Pancreas (tissue), 10 donors: ENCODE results near the gene SDK1. TPM values are rescaled to one million over a fixed set of nuclear protein-coding genes. Genes with fewer than 3 reads are reported as not detected.

Source experiments
- ATAC-seq, 4 donors: fragments of 200-7000 bp; cut with Tn5 transposase; one replicate each; pipeline versions ENCODE4 v1.8.0 to v1.9.1; 2020; ENCODE audit warnings: mild to moderate bottlenecking in 4 of 4, moderate library complexity in 4 of 4
- DNase-seq, 6 donors: peaks; one replicate each; pipeline ENCODE4 v3.0.0-alpha.2; 2020
- FAIRE-seq: peaks from 2 replicates; lab custom pipeline; 2012; peaks lifted over from hg19 to GRCh38; lab: Jason Lieb, UNC
- H3K27ac ChIP-seq, 4 donors: fragments of 200-600 bp; sonication (generic); 1 replicate in 3 of 4; 2 replicates in 1 of 4; pipeline versions ENCODE4 v1.5.0 to v1.8.0; 2020
- H3K27me3 ChIP-seq, 4 donors: fragments of 200-600 bp; one replicate each; pipeline ENCODE4 v1.8.0; 2021
- H3K36me3 ChIP-seq, 3 donors: fragments of 200-600 bp; sonication (generic) in 1 of 3; one replicate each; pipeline versions ENCODE4 v1.5.0 to v1.8.0; 2020 to 2021
- H3K4me1 ChIP-seq, 3 donors: fragments of 200-600 bp; one replicate each; pipeline ENCODE4 v1.8.0; 2021
- H3K4me3 ChIP-seq, 4 donors: fragments of 200-600 bp; sonication (generic) in 2 of 4; one replicate each; pipeline versions ENCODE4 v1.5.0 to v1.8.0; 2020 to 2021
- H3K9me3 ChIP-seq, 4 donors: fragments of 200-600 bp; one replicate each; pipeline ENCODE4 v1.8.0; 2021
- WGBS, 2 donors: extraction: QIAGEN DNeasy Blood & Tissue Kit; methylation state at CpG; one replicate each; pipeline ENCODE4 v1.1.7; 2013; 5-methylcytosine and 5-hydroxymethylcytosine counted together
- intact Hi-C, 3 donors: fragments of 100-400 bp; cut with DNase I; formaldehyde crosslinking; loops; one replicate each; pipeline versions ENCODE4 v1.11.1 to v1.14.2; 2022
- polyA plus RNA-seq, 2 donors: library from polyadenylated mRNA; stranded (reverse); fragments of 200-250 nt; gene quantifications; one replicate each; pipeline ENCODE4 v1.2.3, GENCODE V29; 2013
- total RNA-seq, 6 donors: library from RNA; stranded (reverse); fragmentation: NEBNext Ultra II Directional in 4 of 6; extraction: Animal tissue kit (Norgen Biotek cat#: 25700) in 4 of 6; gene quantifications; one replicate each; pipeline versions ENCODE4 v1.2.1 to v1.2.4, GENCODE V29; 2021 to 2023
- TF ChIP-seq, protein P1 (sequence below), 4 donors: fragments of 200-600 bp; sonication (generic) in 3 of 4; IDR thresholded peaks; one replicate each; pipeline versions ENCODE4 v1.5.0 to v1.8.0; 2021; ENCODE audit warnings: antibody characterized with exemption in 4 of 4
- donor health status: healthy with polysubstance abuse.
- donor health status: DM: no; HTN: no; CAD: no; lungs with moderate emphysema.
- donor health status: DM: no; HTN: no; CAD: no.
- donor health status: control.
- donor health status: control.
- donor health status: Bipolar disorder and iron deficiency.
- donor health status: DM: yes; HTN: yes; CAD: no.
- donor health status: DM: no; HTN: no; CAD: no.
- donor health status: DM: no; HTN: no; CAD: no.
- donor health status: DM: yes; HTN: yes; CAD: no.

SDK1 gene
- total and polyA plus RNA-seq, 8 donors = 10.8 to 30.8 (median 19.8) TPM

DNA sequence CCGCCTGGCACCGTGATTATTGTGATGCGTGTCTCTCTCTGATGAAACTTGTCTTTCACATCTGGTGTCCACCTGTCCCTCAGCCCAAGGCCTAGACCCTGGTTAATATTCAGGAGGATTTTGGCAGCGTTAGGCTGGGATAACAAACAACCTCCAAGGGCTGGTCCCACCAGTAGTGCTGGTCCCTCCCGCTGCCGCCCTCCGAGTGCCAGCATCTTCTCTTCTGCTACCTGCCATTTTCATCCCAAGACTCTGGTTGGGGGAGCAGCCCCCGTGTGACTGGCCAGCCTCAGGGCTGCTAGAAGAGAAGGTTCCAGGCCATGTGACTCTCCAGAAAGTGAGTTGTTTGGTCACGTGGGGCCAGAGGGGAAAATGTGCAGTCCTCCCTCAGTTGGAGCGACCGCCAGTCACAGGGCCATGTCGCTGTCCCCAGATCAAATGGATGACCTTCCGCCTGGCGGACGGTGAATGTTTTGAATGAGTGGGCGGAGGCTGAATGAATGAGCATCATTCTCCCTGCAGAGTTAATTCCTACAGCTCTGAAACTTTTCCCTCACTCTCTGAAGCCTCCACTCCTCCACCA, 901.2 kb downstream of the SDK1 start:
- H3K27me3 ChIP-seq = no peaks in the 10 kb centered on the region
- 92 to 95% methylated on average over 16 of the region's 16 CpGs for WGBS, 2 donors
- H3K4me1 ChIP-seq = no peaks in the 10 kb centered on the region
- no peaks in the 10 kb centered on the region for H3K36me3 ChIP-seq
- no peaks in the 10 kb centered on the region for H3K9me3 ChIP-seq
- TF ChIP-seq, protein P1, sequence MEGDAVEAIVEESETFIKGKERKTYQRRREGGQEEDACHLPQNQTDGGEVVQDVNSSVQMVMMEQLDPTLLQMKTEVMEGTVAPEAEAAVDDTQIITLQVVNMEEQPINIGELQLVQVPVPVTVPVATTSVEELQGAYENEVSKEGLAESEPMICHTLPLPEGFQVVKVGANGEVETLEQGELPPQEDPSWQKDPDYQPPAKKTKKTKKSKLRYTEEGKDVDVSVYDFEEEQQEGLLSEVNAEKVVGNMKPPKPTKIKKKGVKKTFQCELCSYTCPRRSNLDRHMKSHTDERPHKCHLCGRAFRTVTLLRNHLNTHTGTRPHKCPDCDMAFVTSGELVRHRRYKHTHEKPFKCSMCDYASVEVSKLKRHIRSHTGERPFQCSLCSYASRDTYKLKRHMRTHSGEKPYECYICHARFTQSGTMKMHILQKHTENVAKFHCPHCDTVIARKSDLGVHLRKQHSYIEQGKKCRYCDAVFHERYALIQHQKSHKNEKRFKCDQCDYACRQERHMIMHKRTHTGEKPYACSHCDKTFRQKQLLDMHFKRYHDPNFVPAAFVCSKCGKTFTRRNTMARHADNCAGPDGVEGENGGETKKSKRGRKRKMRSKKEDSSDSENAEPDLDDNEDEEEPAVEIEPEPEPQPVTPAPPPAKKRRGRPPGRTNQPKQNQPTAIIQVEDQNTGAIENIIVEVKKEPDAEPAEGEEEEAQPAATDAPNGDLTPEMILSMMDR (IDR thresholded peaks at IDR 0.05) = no peak
- DNase-seq (peak in 1 of 6 donors; percentile 32), FAIRE-seq (no peak), ATAC-seq (no peak)
- no peak overlapping the region for H3K4me3 ChIP-seq
- no peak overlapping the region for H3K27ac ChIP-seq
- intact Hi-C loops = no loop called here

DNA sequence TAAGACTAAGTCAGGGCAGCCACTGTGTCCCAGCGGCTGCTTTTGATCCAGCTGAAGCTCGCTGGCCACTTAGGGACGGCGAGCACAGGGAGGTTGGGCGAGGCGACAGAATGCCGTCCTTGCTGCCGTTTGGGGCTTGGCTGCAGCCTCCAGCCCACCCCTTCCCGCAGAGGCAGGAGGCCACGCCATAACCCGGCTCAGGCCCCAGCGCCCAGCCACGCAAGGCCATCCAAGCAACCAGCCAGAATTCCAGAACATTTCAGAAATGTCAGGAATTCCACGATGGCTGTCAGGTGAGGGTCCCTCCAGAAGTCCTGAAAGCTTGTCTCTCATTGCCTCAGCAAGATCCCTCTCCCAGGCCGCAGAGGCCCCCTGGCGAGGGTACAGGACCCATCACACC, 901.9 kb downstream of the SDK1 start:
- DNase-seq (peak in 1 of 6 donors; percentile 33), FAIRE-seq (no peak), ATAC-seq (no peak)
- Histone ChIP-seq H3K27ac (no peak overlapping the region), H3K4me1 (no peaks in the 10 kb centered on the region), H3K9me3 (no peaks in the 10 kb centered on the region), H3K36me3 (no peaks in the 10 kb centered on the region), H3K27me3 (no peaks in the 10 kb centered on the region), H3K4me3 (no peak overlapping the region)
- TF ChIP-seq, protein P1 (IDR thresholded peaks at IDR 0.05) = no peak
- intact Hi-C loops = no loop called here
- 87 to 92% methylated on average over 16 of the region's 16 CpGs for WGBS, 2 donors

DNA sequence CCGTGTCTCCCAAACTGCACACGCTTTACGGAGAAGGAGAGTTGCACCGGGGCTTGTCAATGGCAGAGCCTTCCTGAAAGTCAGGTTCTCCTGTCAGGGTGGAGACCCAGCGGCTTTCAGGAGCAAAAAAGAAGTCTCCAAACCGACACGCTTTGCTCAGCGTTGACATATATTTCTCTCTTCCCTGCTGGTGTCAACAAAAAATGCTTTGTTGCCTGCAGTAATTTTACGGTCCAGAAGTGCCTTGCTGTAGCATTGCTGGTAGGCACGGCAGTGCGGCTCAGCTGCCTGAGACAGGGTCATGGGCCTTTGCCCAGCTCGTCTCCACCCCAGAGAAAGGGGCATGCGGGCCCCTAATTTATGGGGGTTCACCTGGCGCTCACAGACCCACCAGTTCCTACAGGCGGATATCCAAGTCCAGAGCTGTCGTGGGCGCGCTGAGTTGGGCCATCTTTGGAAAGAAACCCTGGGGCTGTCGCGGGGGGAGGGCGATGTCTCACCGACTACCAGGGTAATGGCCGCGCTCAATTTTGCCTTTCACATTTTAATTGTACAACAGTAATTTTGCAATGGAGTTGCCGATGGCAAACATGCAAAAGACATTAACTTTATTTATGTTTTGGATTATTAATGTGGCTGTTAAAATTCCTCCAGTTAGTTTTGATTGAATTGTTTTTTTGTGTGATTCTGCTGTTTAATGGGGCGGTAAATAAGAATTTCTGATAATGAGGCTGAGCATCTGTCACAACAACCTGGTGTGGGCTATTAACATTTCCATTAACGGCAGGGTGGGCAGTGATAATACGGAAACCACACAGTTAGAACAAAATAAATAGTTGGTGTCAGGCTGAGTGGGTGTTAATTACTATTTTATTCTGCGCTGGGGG, 902.8 kb downstream of the SDK1 start:
- peak in 2 of 4 donors; percentile 17 to 26 for ATAC-seq
- TF ChIP-seq, protein P1 (IDR thresholded peaks at IDR 0.05) = no peak
- Histone ChIP-seq H3K27ac (no peak overlapping the region), H3K4me1 (no peaks in the 10 kb centered on the region), H3K4me3 (no peak overlapping the region), H3K36me3 (no peaks in the 10 kb centered on the region), H3K27me3 (no peaks in the 10 kb centered on the region), H3K9me3 (no peaks in the 10 kb centered on the region)
- FAIRE-seq = no peak
- 87 to 93% methylated on average over 29 of the region's 29 CpGs for WGBS, 2 donors
- intact Hi-C loops = no loop called here
- peak in 1 of 6 donors; percentile 21 for DNase-seq

DNA sequence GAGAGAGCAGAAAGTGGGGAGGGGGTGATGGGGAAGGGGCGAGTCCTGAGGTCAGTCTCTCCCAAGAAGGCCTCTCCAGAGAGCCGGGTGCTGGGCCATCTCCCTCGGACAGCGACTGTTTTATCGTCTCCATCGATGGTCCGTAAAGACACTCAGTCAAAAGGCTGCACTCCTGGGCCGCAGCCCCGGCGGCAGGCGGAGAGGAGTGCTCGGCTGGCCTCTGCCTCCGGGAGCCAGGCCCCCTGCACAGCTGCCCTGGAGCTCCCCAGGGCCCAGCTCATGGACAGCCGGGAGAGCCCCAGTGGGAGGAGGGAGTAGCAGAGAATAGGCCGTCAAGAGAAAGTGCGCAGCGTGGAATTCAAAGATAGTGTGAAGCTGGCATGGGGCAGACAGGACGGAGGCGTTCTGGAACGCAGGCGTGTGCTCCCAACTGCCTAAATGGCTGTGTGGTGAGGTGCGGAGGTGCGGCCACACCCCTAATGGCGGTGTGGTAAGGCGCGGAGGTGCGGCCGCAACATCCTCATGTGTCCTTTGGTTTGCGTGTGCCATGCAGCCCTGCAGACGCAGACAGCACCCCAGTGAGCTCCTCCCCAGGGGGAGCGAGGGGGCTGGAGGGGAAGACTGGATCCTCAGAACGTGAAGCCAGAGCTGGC, 903.6 kb downstream of the SDK1 start:
- DNase-seq = peak in 1 of 6 donors; percentile 31
- peak in 2 of 4 donors; percentile 18 for ATAC-seq
- WGBS, 2 donors = 56 to 92% methylated on average over 32 of the region's 32 CpGs
- Histone ChIP-seq H3K9me3 (no peaks in the 10 kb centered on the region), H3K36me3 (no peaks in the 10 kb centered on the region), H3K27me3 (no peaks in the 10 kb centered on the region), H3K4me3 (no peak overlapping the region), H3K27ac (no peak overlapping the region), H3K4me1 (no peaks in the 10 kb centered on the region)
- intact Hi-C loops = no loop called here
- no peak for FAIRE-seq
- TF ChIP-seq, protein P1 (IDR thresholded peaks at IDR 0.05) = no peak
